GM12801 (cell line): ENCODE data around the gene TNNI3K.

Experiments
- TF ChIP-seq, protein P1 (sequence below): IDR thresholded peaks from one replicate; pipeline ENCODE4 v1.5.1; 2011; ENCODE audit warnings: control low read depth; ENCODE audit not compliant: insufficient read length; ENCODE audit errors: extremely low read depth

The TNNI3K gene

DNA sequence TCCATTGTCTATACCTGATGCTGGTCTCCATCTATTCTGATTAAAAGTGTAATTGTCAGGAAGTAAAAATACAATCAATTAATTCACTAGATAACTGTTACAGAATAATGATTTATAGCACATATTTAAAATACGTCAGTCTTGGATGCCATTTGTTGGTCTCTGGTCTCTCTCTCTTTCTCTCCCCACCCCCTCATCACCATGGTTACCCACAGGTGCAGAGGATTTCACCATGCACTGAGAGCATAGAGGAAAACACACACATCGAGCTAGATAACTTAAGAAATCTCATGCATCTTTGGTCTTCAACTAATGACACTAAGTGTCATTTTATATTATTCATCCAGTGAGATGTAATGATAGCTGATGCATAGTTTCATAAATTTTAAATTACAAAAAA is 243.8 kb downstream of the TNNI3K start:
- TF ChIP-seq, protein P1, sequence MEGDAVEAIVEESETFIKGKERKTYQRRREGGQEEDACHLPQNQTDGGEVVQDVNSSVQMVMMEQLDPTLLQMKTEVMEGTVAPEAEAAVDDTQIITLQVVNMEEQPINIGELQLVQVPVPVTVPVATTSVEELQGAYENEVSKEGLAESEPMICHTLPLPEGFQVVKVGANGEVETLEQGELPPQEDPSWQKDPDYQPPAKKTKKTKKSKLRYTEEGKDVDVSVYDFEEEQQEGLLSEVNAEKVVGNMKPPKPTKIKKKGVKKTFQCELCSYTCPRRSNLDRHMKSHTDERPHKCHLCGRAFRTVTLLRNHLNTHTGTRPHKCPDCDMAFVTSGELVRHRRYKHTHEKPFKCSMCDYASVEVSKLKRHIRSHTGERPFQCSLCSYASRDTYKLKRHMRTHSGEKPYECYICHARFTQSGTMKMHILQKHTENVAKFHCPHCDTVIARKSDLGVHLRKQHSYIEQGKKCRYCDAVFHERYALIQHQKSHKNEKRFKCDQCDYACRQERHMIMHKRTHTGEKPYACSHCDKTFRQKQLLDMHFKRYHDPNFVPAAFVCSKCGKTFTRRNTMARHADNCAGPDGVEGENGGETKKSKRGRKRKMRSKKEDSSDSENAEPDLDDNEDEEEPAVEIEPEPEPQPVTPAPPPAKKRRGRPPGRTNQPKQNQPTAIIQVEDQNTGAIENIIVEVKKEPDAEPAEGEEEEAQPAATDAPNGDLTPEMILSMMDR: no peak

DNA sequence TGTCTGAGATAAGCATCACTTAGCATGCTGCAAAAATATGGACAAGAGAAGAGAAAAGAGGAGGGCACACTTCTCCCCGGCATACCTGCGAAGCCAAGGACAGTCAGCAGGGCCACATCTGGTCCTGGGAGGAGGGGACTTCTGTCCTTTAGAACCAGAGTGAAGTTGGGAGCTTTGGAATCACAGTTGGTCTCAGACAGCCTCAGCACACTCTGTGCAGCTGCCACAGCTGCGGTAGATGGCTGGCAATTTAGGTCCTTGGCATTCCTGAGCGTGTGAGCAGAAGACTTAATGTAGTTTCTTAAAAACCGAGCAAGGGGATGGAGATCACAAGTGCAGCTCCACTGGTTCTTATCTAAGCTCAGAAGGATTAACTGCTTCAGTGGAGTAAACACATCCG is 244.9 kb downstream of the TNNI3K start:
- TF ChIP-seq, protein P1: no peak

DNA sequence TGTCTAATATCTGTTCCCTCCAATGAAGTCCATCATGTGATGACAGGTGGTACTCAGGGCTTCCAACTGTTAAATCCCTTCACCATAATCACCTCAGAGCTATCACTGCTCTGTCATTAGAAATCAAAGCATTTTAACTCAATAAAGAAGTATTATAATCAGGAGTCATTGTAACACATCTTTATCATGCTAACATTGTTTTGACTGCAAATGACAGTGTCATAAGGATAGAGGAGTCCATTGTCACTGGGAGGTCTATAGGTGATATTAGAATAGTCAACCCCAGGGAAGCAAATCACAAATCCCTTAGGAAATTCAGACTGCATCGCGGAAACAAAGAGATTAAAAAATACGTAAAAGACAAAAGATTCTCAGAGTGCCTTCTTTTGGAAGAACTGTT is 246.4 kb downstream of the TNNI3K start:
- TF ChIP-seq, protein P1: no peak

DNA sequence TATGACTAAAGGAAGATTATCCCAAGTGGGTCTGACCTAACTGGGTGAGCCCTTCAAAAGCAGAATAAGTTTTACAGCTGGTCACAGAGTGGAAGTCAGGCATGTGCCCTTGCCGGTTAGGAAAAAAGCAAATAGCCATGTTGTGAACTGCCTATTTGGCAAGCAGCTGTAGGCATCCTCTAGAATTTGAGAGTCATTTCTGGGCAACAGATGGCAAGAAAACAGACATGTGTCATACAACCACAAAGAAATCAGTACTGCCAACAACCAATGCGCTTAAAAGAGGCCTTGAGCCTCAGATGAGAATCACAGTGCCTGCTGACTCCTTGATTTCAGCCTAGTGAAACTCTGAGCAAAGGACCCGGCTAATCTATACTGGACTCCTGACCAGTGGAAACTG is 250.4 kb downstream of the TNNI3K start:
- TF ChIP-seq, protein P1: no peak

DNA sequence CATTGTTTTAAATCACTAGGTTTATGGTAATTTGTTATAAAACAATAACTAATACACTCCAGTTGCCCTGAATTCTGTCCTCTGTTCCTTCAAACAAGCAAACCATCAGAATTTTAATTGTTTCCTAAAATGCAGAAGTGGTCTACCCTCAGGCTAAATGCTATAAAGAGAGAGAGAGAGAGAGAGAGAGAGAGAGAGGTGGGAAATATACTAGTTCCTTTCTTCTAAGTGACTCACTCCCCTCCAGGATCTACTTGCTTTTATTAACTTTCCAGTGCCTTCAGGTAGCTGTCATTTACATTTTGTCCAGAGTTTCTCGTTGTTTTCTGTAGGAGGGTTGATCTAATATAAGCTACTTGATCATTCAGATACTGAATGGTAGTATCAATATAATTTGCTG is 250.8 kb downstream of the TNNI3K start:
- TF ChIP-seq, protein P1: no peak

DNA sequence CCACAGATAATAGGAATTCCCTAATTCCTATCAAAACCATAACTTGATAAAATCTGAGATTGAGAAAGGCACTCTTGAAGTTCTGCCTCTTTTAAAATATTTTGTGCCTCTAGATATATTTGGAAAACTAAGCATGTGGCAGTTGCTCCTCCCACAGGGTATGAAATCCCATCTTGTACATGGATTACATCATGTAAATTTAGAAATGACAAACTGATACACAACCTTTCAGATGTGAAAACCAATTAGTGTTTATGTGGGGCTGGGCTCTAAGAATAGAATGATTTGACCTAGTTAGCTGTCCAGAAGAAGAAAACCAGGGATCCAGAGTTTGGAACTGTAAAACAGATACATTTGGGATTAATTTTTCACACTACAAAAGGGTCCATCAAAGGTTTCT is 261.5 kb downstream of the TNNI3K start:
- TF ChIP-seq, protein P1: no peak

DNA sequence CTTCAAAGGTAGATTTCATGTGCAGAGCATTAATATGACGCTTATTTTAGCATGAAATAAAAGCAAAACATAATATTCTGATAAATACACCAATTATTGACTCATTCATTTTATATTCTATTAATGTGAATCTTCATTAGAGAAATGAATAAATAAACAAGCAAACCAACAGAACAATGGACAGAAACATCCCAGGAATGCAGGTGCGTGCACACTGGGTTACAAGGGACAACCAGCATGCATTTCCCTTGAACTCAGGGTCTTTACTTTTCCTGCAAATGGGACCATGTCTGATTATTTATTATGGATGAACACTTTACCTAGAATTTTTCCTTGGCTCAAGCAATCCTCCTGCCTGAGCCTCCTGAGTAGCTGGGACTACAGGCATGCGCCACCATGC is 263.7 kb downstream of the TNNI3K start:
- TF ChIP-seq, protein P1: no peak

DNA sequence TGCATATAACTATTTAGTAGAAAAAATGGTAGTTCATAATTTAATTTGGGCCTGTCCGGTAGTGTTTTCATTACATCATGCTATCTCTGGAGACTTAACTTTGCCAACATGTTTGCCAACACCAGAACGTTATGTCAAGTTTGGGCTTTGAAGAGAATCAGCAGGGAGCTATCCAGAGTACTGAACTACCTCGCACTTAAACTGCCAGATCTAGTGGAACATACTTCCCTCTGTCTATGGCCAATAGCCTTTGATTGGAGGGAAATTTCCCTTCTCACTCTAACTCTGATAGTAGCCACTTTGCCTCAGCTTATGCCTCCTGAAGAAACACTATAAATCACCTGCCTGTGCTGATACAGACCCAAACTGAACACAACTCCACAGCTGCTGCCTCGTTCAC is 267.2 kb downstream of the TNNI3K start:
- TF ChIP-seq, protein P1: no peak
